ENCODE results near the gene CROCC2. TPM values are rescaled to one million over a fixed set of nuclear protein-coding genes. Genes with fewer than 3 reads are reported as not detected.

Gene CROCC2
- total and polyA plus RNA-seq, 2 experiments from 2014 or later = not detected

DNA sequence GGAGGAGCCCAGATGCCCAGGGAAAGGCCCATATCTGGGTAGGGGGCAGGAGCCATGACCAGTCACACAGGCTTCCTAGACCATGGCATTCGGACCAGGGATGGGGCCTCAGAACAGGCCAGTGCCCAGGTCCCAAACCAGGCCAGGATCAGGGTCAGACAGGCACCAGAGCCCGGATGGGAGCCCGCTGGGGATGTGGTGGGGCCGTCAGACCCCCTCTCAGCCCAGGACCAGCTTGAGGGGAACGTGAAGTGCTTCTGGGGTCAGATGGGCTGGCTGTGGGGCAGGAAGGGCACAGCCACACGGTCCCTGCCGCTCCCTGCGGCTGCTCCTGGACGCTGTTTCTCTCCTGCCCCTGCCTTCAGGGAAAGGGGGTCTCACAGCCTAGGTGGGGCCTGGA is 131.4 kb downstream of the CROCC2 start:
- H3K4me1 ChIP-seq (ENCODE audit: low read depth) = peaks cover 8% of the 10 kb centered on the region

DNA sequence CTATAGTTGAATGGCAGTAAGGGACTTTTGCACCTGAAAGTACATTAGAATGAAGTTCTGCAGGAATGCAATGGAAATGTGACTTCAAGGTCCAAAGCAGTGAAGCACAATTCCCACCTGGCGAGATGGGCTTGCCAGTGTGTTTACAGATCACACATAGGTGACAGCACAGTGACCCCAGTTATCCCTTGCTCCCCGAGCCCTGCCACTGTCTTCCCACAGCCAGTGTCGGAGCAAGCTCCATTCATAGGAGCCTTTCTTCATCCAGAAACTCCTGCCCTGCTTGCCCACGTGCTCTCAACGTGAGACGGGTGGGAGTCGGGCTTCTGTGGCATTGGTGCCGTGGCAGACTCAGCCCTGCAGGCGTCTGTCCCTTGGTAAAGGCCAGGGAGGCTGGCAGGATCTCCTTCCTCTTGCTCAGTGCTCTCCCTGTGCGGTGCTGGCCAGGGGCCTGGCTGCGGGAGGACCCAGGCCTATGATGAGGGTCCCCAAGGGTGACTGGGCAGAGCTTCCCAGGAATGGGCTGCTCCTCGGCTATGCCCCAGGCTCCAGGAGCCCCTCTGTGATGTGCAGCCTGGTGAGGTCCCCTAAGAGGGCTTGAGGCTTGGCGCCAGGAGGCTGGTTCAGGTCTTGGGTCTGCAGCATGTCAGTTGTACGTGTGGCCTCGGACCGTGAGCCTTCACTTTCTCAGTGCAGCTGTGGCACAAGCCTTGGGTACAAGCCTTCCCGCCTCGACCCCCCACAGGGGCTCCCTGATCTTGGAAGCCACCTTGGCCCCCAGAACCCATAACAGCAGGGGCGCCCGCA is 132.4 kb downstream of the CROCC2 start:
- H3K27me3 ChIP-seq = peaks cover 46% of the 10 kb centered on the region

More for the DNA sequence above, 131.4 kb downstream of the CROCC2 start:
- TF ChIP-seq, protein P1, sequence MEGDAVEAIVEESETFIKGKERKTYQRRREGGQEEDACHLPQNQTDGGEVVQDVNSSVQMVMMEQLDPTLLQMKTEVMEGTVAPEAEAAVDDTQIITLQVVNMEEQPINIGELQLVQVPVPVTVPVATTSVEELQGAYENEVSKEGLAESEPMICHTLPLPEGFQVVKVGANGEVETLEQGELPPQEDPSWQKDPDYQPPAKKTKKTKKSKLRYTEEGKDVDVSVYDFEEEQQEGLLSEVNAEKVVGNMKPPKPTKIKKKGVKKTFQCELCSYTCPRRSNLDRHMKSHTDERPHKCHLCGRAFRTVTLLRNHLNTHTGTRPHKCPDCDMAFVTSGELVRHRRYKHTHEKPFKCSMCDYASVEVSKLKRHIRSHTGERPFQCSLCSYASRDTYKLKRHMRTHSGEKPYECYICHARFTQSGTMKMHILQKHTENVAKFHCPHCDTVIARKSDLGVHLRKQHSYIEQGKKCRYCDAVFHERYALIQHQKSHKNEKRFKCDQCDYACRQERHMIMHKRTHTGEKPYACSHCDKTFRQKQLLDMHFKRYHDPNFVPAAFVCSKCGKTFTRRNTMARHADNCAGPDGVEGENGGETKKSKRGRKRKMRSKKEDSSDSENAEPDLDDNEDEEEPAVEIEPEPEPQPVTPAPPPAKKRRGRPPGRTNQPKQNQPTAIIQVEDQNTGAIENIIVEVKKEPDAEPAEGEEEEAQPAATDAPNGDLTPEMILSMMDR (IDR thresholded peaks at IDR 0.05; ENCODE audit: low read depth, low read length) = no peak
- Histone ChIP-seq H3K27me3 (peaks cover 46% of the 10 kb centered on the region), H3K9me3 (ENCODE audit: low read depth) (no peaks in the 10 kb centered on the region), H3K4me3 (no peak overlapping the region), H3K36me3 (no peaks in the 10 kb centered on the region), H3K27ac (no peak overlapping the region)
- no peak for DNase-seq (ENCODE audit: low read depth in 1 of 2, low spot score in 1 of 2)

DNA sequence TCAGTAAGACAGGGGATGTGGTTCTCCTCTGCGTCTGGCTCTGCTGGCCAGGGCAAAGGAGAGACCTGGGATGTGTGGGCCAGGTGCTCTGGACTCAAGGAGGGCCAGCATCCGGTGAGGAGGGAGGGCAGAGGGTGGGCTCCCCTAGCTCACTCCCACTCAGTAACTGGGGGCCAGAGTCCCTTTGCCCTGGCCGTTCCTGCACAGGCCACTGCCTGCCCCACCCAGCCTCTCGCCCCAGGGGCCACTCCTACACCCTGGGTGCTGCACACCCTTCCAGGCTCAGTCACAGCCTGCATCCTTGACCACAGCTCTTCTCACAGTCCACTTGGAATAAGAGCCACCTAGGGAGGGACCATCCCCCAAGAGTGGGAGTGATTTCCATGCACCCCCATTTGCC is 133.3 kb downstream of the CROCC2 start:
- Histone ChIP-seq H3K27ac (no peak overlapping the region), H3K4me3 (no peak overlapping the region), H3K36me3 (no peaks in the 10 kb centered on the region), H3K9me3 (ENCODE audit: low read depth) (no peaks in the 10 kb centered on the region), H3K27me3 (peaks cover 44% of the 10 kb centered on the region), H3K4me1 (ENCODE audit: low read depth) (peaks cover 8% of the 10 kb centered on the region)
- no peak for DNase-seq (ENCODE audit: low read depth in 1 of 2, low spot score in 1 of 2)
- TF ChIP-seq, protein P1 (IDR thresholded peaks at IDR 0.05; ENCODE audit: low read depth, low read length) = no peak

More for the DNA sequence above, 132.4 kb downstream of the CROCC2 start:
- H3K9me3 ChIP-seq (ENCODE audit: low read depth) = no peaks in the 10 kb centered on the region
- peaks cover 8% of the 10 kb centered on the region for H3K4me1 ChIP-seq (ENCODE audit: low read depth)
- H3K36me3 ChIP-seq = no peaks in the 10 kb centered on the region
- TF ChIP-seq, protein P1 (IDR thresholded peaks at IDR 0.05; ENCODE audit: low read depth, low read length) = no peak
- H3K4me3 ChIP-seq = no peak overlapping the region
- DNase-seq (ENCODE audit: low read depth in 1 of 2, low spot score in 1 of 2) = no peak
- no peak overlapping the region for H3K27ac ChIP-seq

DNA sequence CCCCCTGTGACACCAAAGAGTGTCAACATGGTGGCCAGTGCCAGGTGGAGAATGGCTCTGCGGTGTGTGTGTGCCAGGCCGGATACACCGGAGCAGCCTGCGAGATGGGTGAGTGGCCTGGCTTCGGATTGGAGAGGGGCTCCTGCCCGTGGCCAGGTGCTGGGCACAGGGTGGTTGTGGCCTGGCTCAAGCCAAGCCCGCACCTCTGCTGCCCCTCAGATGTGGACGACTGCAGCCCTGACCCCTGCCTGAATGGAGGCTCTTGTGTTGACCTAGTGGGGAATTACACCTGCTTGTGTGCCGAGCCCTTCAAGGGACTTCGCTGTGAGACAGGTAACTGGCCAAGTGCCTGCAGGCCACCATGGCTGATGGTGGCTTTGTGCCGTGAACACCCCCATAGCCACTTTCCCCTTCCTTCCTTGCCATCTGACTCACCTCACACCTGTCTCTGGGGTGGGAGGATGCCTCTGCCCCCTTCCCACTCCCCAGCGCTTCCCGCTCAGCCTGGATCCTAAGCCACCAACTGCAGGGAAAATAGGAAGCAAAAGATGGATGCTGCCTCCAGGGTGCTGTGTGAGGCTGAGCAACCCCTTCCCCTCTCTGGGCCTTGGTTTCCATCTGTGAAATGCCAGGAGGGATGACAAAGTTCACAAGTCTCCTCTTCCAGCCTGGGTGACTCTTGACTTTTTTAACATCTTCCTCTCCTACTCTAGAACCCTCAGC is 134.1 kb downstream of the CROCC2 start:
- DNase-seq (ENCODE audit: low read depth in 1 of 2, low spot score in 1 of 2) = no peak
- Histone ChIP-seq H3K27me3 (peaks cover 37% of the 10 kb centered on the region), H3K4me3 (no peak overlapping the region), H3K36me3 (no peaks in the 10 kb centered on the region), H3K9me3 (ENCODE audit: low read depth) (no peaks in the 10 kb centered on the region), H3K4me1 (ENCODE audit: low read depth) (peaks cover 8% of the 10 kb centered on the region), H3K27ac (no peak overlapping the region)
- TF ChIP-seq, protein P1 (IDR thresholded peaks at IDR 0.05; ENCODE audit: low read depth, low read length) = no peak

DNA sequence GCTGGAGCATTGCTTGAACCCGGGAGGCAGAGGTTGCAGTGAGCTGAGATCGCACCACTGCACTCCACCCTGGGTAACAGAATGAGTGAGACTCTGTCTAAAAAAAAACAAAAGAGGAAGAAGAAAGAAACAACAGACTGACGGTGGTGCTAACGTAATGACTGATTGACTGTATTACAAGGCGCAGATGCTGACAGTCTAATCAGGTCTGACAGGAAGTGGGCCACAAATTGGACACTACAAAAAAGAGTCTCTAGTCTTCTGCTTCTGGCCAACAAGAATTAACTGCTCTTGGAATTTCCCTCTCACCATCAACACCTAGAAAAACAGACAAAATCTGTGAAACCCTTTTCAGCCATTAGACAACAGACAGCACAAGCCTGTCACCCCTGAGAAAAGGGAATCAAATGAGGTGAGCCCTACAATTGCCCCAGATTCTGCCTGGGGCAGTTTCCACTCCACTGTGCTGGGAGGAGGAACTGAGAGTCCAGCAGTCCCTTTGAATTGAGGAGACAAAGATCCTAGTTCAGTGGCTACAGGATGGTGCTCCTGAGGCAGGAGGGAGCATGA is 135.5 kb downstream of the CROCC2 start:
- no peaks in the 10 kb centered on the region for H3K9me3 ChIP-seq (ENCODE audit: low read depth)
- H3K4me1 ChIP-seq (ENCODE audit: low read depth) = peaks cover 5% of the 10 kb centered on the region
- peaks cover 25% of the 10 kb centered on the region for H3K27me3 ChIP-seq
- no peak for DNase-seq (ENCODE audit: low read depth in 1 of 2, low spot score in 1 of 2)
- H3K27ac ChIP-seq = no peak overlapping the region
- TF ChIP-seq, protein P1 (IDR thresholded peaks at IDR 0.05; ENCODE audit: low read depth, low read length) = no peak
- H3K4me3 ChIP-seq = no peak overlapping the region
- no peaks in the 10 kb centered on the region for H3K36me3 ChIP-seq

Other genes starting within 250 kb of the CROCC2 start
- gene AQP12B, start 223.5 kb upstream of the CROCC2 start, total RNA-seq = not detected in 2 replicates
- gene AQP12B, start 223.5 kb upstream of the CROCC2 start, polyA plus RNA-seq = 0.50 TPM in 1 of 2 replicates, not detected in the other
- gene AQP12A, start 214.5 kb upstream of the CROCC2 start, total RNA-seq = not detected in 2 replicates
- gene AQP12A, start 214.5 kb upstream of the CROCC2 start, polyA plus RNA-seq = 0.50 TPM in 1 of 2 replicates, not detected in the other
- 8.0 and 14.1 TPM in 2 replicates for gene KIF1A, start 86.1 kb upstream of the CROCC2 start, total RNA-seq
- 4.3 and 6.3 TPM in 2 replicates for gene KIF1A, start 86.1 kb upstream of the CROCC2 start, polyA plus RNA-seq
- gene AGXT, start 37.5 kb upstream of the CROCC2 start, total RNA-seq = 0.06 and 0.67 TPM in 2 replicates
- gene AGXT, start 37.5 kb upstream of the CROCC2 start, polyA plus RNA-seq = 0.75 and 0.99 TPM in 2 replicates
- 0.07 TPM in 1 of 2 replicates, not detected in the other for gene MAB21L4, start 10.2 kb upstream of the CROCC2 start, total RNA-seq
- gene MAB21L4, start 10.2 kb upstream of the CROCC2 start, polyA plus RNA-seq = not detected in 2 replicates
- 0.09 and 1.2 TPM in 2 replicates for gene SNED1, start 92.3 kb downstream of the CROCC2 start, total RNA-seq
- gene SNED1, start 92.3 kb downstream of the CROCC2 start, polyA plus RNA-seq = 0.41 and 0.76 TPM in 2 replicates
- 75.7 and 105 TPM in 2 replicates for gene MTERF4, start 196.0 kb downstream of the CROCC2 start, total RNA-seq
- 25.0 and 26.9 TPM in 2 replicates for gene MTERF4, start 196.0 kb downstream of the CROCC2 start, polyA plus RNA-seq
- gene PASK, start 243.1 kb downstream of the CROCC2 start, total RNA-seq = 8.5 and 11.9 TPM in 2 replicates
- gene PASK, start 243.1 kb downstream of the CROCC2 start, polyA plus RNA-seq = 4.7 and 7.0 TPM in 2 replicates
- gene PPP1R7, start 244.1 kb downstream of the CROCC2 start, total RNA-seq = 44.0 and 56.5 TPM in 2 replicates
- 70.1 and 98.4 TPM in 2 replicates for gene PPP1R7, start 244.1 kb downstream of the CROCC2 start, polyA plus RNA-seq